Neuronal stem cell (in vitro differentiated cells): ENCODE data around the gene IGSF5. TPM values are rescaled to one million over a fixed set of nuclear protein-coding genes. Genes with fewer than 3 reads are reported as not detected.
A peak's percentile ranks its signal among the peaks of the same experiment; 100 is the strongest.
"Not testable (repeated sequence)": the region's sequence is repeated elsewhere in the genome, so short reads cannot be mapped to it uniquely, and the experiment has no call there.

Experiments used
- DNase-seq: peaks from one replicate; pipeline ENCODE4 v3.0.0-alpha.2; 2013; ENCODE audit warnings: low spot score
- H2AFZ ChIP-seq: one replicate; pipeline ENCODE4 v1.6.1; 2013; ENCODE audit warnings: mild to moderate bottlenecking, low read length, inconsistent platforms
- H2AK5ac ChIP-seq: 2 replicates; pipeline ENCODE4 v1.6.1; 2013; ENCODE audit warnings: low read depth, mild to moderate bottlenecking, inconsistent platforms, low read length, moderate library complexity, mixed read lengths
- H2BK120ac ChIP-seq: 2 replicates; pipeline ENCODE4 v1.6.1; 2013; ENCODE audit warnings: low read depth, mild to moderate bottlenecking, inconsistent platforms, low read length, moderate library complexity, mixed read lengths
- H2BK12ac ChIP-seq: one replicate; pipeline ENCODE4 v1.6.1; 2013; ENCODE audit warnings: low read length, inconsistent platforms
- H2BK15ac ChIP-seq: 2 replicates; pipeline ENCODE4 v1.6.1; 2013; ENCODE audit warnings: mild to moderate bottlenecking, low read length, inconsistent platforms, mixed read lengths
- H2BK5ac ChIP-seq: one replicate; pipeline ENCODE4 v1.6.1; 2013; ENCODE audit warnings: inconsistent platforms, mild to moderate bottlenecking, low read length, moderate library complexity
- H3K14ac ChIP-seq: one replicate; pipeline ENCODE4 v1.6.1; 2013; ENCODE audit warnings: low read length, inconsistent platforms
- H3K18ac ChIP-seq: 2 replicates; pipeline ENCODE4 v1.6.1; 2013; ENCODE audit warnings: low read length, inconsistent platforms
- H3K23ac ChIP-seq: 2 replicates; pipeline ENCODE4 v1.6.1; 2013; ENCODE audit warnings: low read depth, mild to moderate bottlenecking, mixed read lengths, low read length, inconsistent platforms; ENCODE audit not compliant: poor library complexity
- H3K27ac ChIP-seq: replicated peaks from 3 replicates; pipeline ENCODE4 v1.5.1; 2013; ENCODE audit warnings: low read length, inconsistent platforms
- H3K27me3 ChIP-seq, 3 experiments: 2 replicates each; pipeline ENCODE4 v1.6.1; 2013; ENCODE audit warnings: low read length in 3 of 3, mild to moderate bottlenecking in 2 of 3, inconsistent platforms in 1 of 3, low read depth in 1 of 3, mixed read lengths in 1 of 3, moderate library complexity in 1 of 3; ENCODE audit not compliant: control insufficient read depth in 3 of 3, insufficient read depth in 3 of 3
- H3K36me3 ChIP-seq, 2 donors: replicated peaks in 1 of 2; 2 replicates each; pipeline ENCODE4 v1.6.1; 2013; ENCODE audit warnings: low read length in 2 of 2; ENCODE audit not compliant: control insufficient read depth in 2 of 2, insufficient read depth in 2 of 2
- H3K4ac ChIP-seq: 2 replicates; pipeline ENCODE4 v1.6.1; 2013; ENCODE audit warnings: inconsistent platforms, mild to moderate bottlenecking, low read length, moderate library complexity
- H3K4me1 ChIP-seq, 2 donors: 1 replicate in 1 of 2; 2 replicates in 1 of 2; pipeline ENCODE4 v1.6.1; 2013; ENCODE audit warnings: low read length in 2 of 2, low read depth in 1 of 2; ENCODE audit not compliant: control insufficient read depth in 2 of 2, insufficient read depth in 1 of 2
- H3K4me2 ChIP-seq: one replicate; pipeline ENCODE4 v1.6.1; 2013; ENCODE audit warnings: mild to moderate bottlenecking, low read length, inconsistent platforms; ENCODE audit not compliant: insufficient read depth, poor library complexity, severe bottlenecking
- H3K4me3 ChIP-seq, 2 donors: 2 replicates each; pipeline ENCODE4 v1.5.1; 2013; ENCODE audit warnings: low read length in 2 of 2, mild to moderate bottlenecking in 2 of 2, inconsistent platforms in 1 of 2, moderate library complexity in 1 of 2
- H3K79me1 ChIP-seq: one replicate; pipeline ENCODE4 v1.6.1; 2013; ENCODE audit warnings: low read depth, mild to moderate bottlenecking, inconsistent platforms, low read length, moderate library complexity
- H3K9ac ChIP-seq: one replicate; pipeline ENCODE4 v1.6.1; 2013; ENCODE audit warnings: mild to moderate bottlenecking, low read depth, low read length, inconsistent platforms; ENCODE audit not compliant: poor library complexity
- H3K9me3 ChIP-seq, 2 donors: replicated peaks in 1 of 2; 2 replicates each; pipeline versions ENCODE3 to v1.6.1; 2013; ENCODE audit warnings: low read length in 2 of 2, mild to moderate bottlenecking in 2 of 2, inconsistent platforms in 1 of 2, low read depth in 1 of 2, mixed read lengths in 1 of 2, moderate library complexity in 1 of 2; ENCODE audit not compliant: control insufficient read depth in 2 of 2, insufficient read depth in 1 of 2
- H4K8ac ChIP-seq: one replicate; pipeline ENCODE4 v1.6.1; 2013; ENCODE audit warnings: low read depth, mild to moderate bottlenecking, inconsistent platforms, low read length, moderate library complexity
- H4K91ac ChIP-seq: one replicate; pipeline ENCODE4 v1.6.1; 2013; ENCODE audit warnings: low read length, low read depth, mild to moderate bottlenecking, inconsistent platforms; ENCODE audit not compliant: poor library complexity
- WGBS, 2 donors: extraction: QIAGEN DNeasy Blood & Tissue Kit; methylation state at CpG; one replicate each; pipeline ENCODE4 v1.1.7; 2013; ENCODE audit warnings: missing lambda C conversion rate in 2 of 2, mixed read lengths in 1 of 2; ENCODE audit not compliant: insufficient read length in 2 of 2, insufficient replicate concordance in 1 of 2; ENCODE audit errors: extremely low coverage in 2 of 2; 5-methylcytosine and 5-hydroxymethylcytosine counted together
- polyA plus RNA-seq, 2 experiments: library from polyadenylated mRNA; stranded (reverse); fragments of 200-250 nt; gene quantifications; one replicate each; pipeline ENCODE4 v1.2.3, GENCODE V29; 2013

The IGSF5 gene
- polyA plus RNA-seq (2013, experiment 1 of 2): 0.98 TPM
- 0.93 TPM for polyA plus RNA-seq (2013, experiment 2 of 2)

DNA sequence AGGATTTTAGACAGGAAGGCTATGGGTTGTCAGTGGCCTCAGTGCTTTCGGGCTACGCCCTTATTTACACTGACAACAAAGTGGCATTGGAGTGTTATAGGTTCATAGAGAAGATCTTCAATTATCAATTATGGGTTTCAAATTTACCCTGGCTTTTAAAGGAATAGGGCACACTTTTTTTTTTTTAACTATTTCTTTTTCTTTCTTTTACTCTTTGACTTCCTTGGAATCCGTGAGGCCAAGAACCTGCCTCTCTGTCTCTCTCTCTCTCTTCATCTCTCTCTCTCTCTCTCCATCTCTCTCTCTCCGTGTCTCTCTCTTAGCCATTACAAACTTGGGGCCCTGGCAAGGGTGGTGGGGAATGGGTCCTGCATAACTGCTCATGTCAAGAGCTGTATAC lies at the start of gene IGSF5:
Gene IGSF5 (plus strand): TSS at position 301 of the 400 bp plus-strand sequence. CDS start 327 bp downstream, outside the sequence.
- H3K14ac ChIP-seq, H2AFZ ChIP-seq, H3K79me1 ChIP-seq, H2BK5ac ChIP-seq, H4K8ac ChIP-seq, H3K4me1 ChIP-seq, H2BK12ac ChIP-seq, H3K4me3 ChIP-seq, H3K9me3 ChIP-seq, H3K4ac ChIP-seq, H2BK120ac ChIP-seq, H2AK5ac ChIP-seq, DNase-seq, H3K36me3 ChIP-seq, H3K4me2 ChIP-seq, H4K91ac ChIP-seq, H3K27me3 ChIP-seq, H3K27ac ChIP-seq, H3K23ac ChIP-seq, H3K9ac ChIP-seq, H2BK15ac ChIP-seq, H3K18ac ChIP-seq: not testable (repeated sequence)
- WGBS, 2 donors: no CpG with 5 or more reads among the region's 4 CpGs

DNA sequence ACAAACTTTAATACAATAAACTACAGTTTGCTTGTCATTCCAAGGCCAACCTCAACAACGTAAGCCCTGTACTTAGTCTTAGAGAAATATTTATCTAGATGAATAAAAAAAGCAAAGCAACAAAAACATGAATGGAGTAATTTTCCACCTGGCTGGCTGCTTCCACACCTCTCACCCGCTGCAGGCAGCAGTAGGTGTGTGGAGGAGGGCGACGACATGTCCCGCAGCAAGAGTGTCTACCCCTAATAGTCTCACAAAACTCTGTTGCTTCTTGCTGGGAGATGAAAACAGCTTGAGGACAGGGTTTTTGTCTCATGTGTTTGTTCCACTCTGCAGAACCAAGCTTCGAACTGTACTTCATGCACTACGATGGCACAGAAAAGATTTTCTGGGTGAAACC lies 48.8 kb upstream of the IGSF5 start:
- DNase-seq: no peak
- Histone ChIP-seq H3K9ac (no peak overlapping the region), H3K14ac (no peak overlapping the region), H3K18ac (no peak overlapping the region), H3K23ac (no peak overlapping the region), H4K91ac (no peak overlapping the region), H2BK15ac (no peak overlapping the region), H3K9me3 (no peaks in the 10 kb centered on the region), H3K4ac (no peak overlapping the region), H2AK5ac (no peak overlapping the region), H3K4me1 (peaks cover 2 to 6% of the 10 kb centered on the region in 2 donors), H4K8ac (no peak overlapping the region), H3K4me2 (no peak overlapping the region), H2BK12ac (no peak overlapping the region), H3K27ac (no peak overlapping the region), H3K27me3 (no peaks in the 10 kb centered on the region), H3K79me1 (no peaks in the 10 kb centered on the region), H2BK5ac (no peak overlapping the region), H3K36me3 (no peaks in the 10 kb centered on the region), H3K4me3 (no peak overlapping the region), H2AFZ (no peak overlapping the region), H2BK120ac (no peak overlapping the region)
- WGBS, 2 donors: no CpG with 5 or more reads among the region's 7 CpGs

- Histone ChIP-seq H4K8ac (peak overlapping the region; percentile 32), H3K36me3 (no peaks in the 10 kb centered on the region), H3K79me1 (no peaks in the 10 kb centered on the region), H3K18ac (peak overlapping the region; percentile 76), H3K9me3 (no peaks in the 10 kb centered on the region), H3K4ac (no peak overlapping the region), H2BK120ac (no peak overlapping the region), H3K27ac (no peak overlapping the region), H2AK5ac (no peak overlapping the region), H3K4me1 (peaks cover 2 to 6% of the 10 kb centered on the region in 2 donors), H2BK15ac (no peak overlapping the region), H3K9ac (no peak overlapping the region), H2BK5ac (no peak overlapping the region), H2BK12ac (no peak overlapping the region), H4K91ac (no peak overlapping the region), H3K23ac (no peak overlapping the region), H2AFZ (peak overlapping the region; percentile 20), H3K14ac (no peak overlapping the region), H3K4me3 (no peak overlapping the region), H3K4me2 (no peak overlapping the region), H3K27me3 (no peaks in the 10 kb centered on the region)
- no peak for DNase-seq
- WGBS, 2 donors: no CpG with 5 or more reads among the region's 4 CpGs
These were observed 48.4 kb upstream of the IGSF5 start for GRCh38 chr21:39696618-39697017.

DNA sequence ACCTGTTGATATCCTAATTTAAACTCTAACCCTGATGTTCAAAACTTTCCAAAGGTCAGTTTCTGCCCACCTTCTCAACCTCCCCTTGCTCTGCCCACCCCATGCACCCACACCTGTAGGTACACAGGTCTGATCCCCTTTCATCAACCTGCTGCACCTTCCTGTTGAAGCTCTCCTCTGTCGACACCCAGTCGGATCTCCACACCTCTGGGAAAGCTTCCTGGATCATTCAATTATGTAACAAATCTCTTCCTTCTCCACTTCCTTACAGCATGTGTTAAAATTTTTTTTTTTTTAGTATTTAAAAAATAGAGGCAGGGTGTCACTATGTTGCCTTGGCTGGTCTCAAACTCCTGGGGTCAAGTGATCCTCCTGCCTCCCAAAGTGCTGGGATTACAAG lies 44.7 kb upstream of the IGSF5 start:
- Histone ChIP-seq H2AK5ac (no peak overlapping the region), H3K14ac (no peak overlapping the region), H3K27ac (no peak overlapping the region), H3K4me2 (no peak overlapping the region), H3K4ac (no peak overlapping the region), H3K9me3 (no peaks in the 10 kb centered on the region), H2BK12ac (no peak overlapping the region), H2BK5ac (no peak overlapping the region), H2AFZ (no peak overlapping the region), H3K36me3 (no peaks in the 10 kb centered on the region), H2BK120ac (no peak overlapping the region), H3K23ac (no peak overlapping the region), H2BK15ac (no peak overlapping the region), H3K79me1 (no peaks in the 10 kb centered on the region), H3K9ac (no peak overlapping the region), H3K18ac (no peak overlapping the region), H3K4me3 (no peak overlapping the region), H4K91ac (no peak overlapping the region), H4K8ac (no peak overlapping the region), H3K27me3 (no peaks in the 10 kb centered on the region), H3K4me1 (peaks cover 2 to 6% of the 10 kb centered on the region in 2 donors)
- DNase-seq: no peak
- WGBS, 2 donors: no CpG with 5 or more reads among the region's 2 CpGs
